SU-DHL-6 (cell line): ENCODE data around the gene CHD5.

Experiments used
- H2AFZ ChIP-seq: fragments of 200-600 bp; sonication (generic); 2 replicates; pipeline ENCODE4 v1.6.1; 2014; ENCODE audit warnings: low read depth, mild to moderate bottlenecking, moderate library complexity, mixed read lengths, antibody characterized with exemption, low read length; ENCODE audit not compliant: severe bottlenecking
- H3F3A ChIP-seq: fragments of 200-600 bp; shearing (Covaris generic); 2 replicates; pipeline ENCODE4 v1.6.0; 2016; ENCODE audit warnings: antibody characterized with exemption, mild to moderate bottlenecking; ENCODE audit not compliant: insufficient read depth
- H3K27ac ChIP-seq: fragments of 200-600 bp; sonication (generic); 2 replicates; pipeline ENCODE4 v1.5.1; 2016; ENCODE audit warnings: low read depth, mild to moderate bottlenecking, low read length, moderate library complexity, mixed read lengths
- H3K27me3 ChIP-seq: fragments of 200-600 bp; sonication (generic), shearing (Covaris generic); 2 replicates; pipeline ENCODE4 v1.6.0; 2014; ENCODE audit warnings: mild to moderate bottlenecking, low read length
- H3K36me3 ChIP-seq: fragments of 200-600 bp; sonication (generic); 2 replicates; pipeline ENCODE4 v1.6.1; 2014; ENCODE audit warnings: mild to moderate bottlenecking, low read length, mixed read lengths
- H3K4me2 ChIP-seq: fragments of 300-600, 200-600 bp; shearing (Covaris generic), sonication (generic); 2 replicates; pipeline ENCODE4 v1.6.0; 2014; ENCODE audit warnings: low read length, low read depth, mild to moderate bottlenecking; ENCODE audit not compliant: poor library complexity, severe bottlenecking
- H3K4me3 ChIP-seq: fragments of 200-600 bp; sonication (generic); 2 replicates; pipeline ENCODE4 v1.5.1; 2014; ENCODE audit warnings: antibody characterized with exemption, low read length, mild to moderate bottlenecking, mixed read lengths; ENCODE audit not compliant: insufficient read depth, poor library complexity, severe bottlenecking
- H3K79me2 ChIP-seq: fragments of 200-600 bp; sonication (generic); 2 replicates; pipeline ENCODE4 v1.6.1; 2014; ENCODE audit warnings: mild to moderate bottlenecking, low read length, moderate library complexity; ENCODE audit not compliant: insufficient read depth
- H3K9ac ChIP-seq: fragments of 200-600 bp; sonication (generic); 2 replicates; pipeline ENCODE4 v1.7.0; 2014; ENCODE audit warnings: mild to moderate bottlenecking, low read length
- H3K9me2 ChIP-seq: fragments of 200-600 bp; sonication (generic); replicated peaks from 2 replicates; pipeline ENCODE4 v1.6.1; 2014; ENCODE audit warnings: low read length; ENCODE audit not compliant: insufficient read depth
- H3K9me3 ChIP-seq: fragments of 200-600 bp; sonication (generic); 2 replicates; pipeline ENCODE4 v1.6.1; 2014; ENCODE audit warnings: low read length, mixed read lengths; ENCODE audit not compliant: insufficient read depth
- H4K20me1 ChIP-seq: fragments of 200-600 bp; sonication (generic); 2 replicates; pipeline ENCODE4 v1.6.1; 2014; ENCODE audit warnings: low read depth, mild to moderate bottlenecking, antibody characterized with exemption, low read length, moderate library complexity, mixed read lengths
- EZH2phosphoT487 ChIP-seq: fragments of 200-600 bp; sonication (generic), shearing (Covaris generic); conservative IDR thresholded peaks from 2 replicates; pipeline ENCODE4 v1.6.1; 2018; ENCODE audit warnings: mild to moderate bottlenecking, antibody characterized with exemption, low read length, moderate library complexity, mixed read lengths
- TF ChIP-seq, protein P1 (sequence below): fragments of 200-600 bp; sonication (generic); IDR thresholded peaks from one replicate; pipeline ENCODE4 v1.5.1; 2017; ENCODE audit warnings: antibody characterized with exemption, mild to moderate bottlenecking, low read length, moderate library complexity; ENCODE audit not compliant: insufficient read depth, poor library complexity, severe bottlenecking

The CHD5 gene

GRCh38 chr1:6093071-6093470 lies 87.0 kb downstream of the CHD5 start:
- H3K27me3 ChIP-seq = no peaks in the 10 kb centered on the region
- TF ChIP-seq, protein P1, sequence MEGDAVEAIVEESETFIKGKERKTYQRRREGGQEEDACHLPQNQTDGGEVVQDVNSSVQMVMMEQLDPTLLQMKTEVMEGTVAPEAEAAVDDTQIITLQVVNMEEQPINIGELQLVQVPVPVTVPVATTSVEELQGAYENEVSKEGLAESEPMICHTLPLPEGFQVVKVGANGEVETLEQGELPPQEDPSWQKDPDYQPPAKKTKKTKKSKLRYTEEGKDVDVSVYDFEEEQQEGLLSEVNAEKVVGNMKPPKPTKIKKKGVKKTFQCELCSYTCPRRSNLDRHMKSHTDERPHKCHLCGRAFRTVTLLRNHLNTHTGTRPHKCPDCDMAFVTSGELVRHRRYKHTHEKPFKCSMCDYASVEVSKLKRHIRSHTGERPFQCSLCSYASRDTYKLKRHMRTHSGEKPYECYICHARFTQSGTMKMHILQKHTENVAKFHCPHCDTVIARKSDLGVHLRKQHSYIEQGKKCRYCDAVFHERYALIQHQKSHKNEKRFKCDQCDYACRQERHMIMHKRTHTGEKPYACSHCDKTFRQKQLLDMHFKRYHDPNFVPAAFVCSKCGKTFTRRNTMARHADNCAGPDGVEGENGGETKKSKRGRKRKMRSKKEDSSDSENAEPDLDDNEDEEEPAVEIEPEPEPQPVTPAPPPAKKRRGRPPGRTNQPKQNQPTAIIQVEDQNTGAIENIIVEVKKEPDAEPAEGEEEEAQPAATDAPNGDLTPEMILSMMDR = no peak
- no peak for TF ChIP-seq EZH2phosphoT487
- no peaks in the 10 kb centered on the region for H4K20me1 ChIP-seq
- H3F3A ChIP-seq = no peaks in the 10 kb centered on the region
- H3K9ac ChIP-seq = no peak overlapping the region
- H3K9me3 ChIP-seq = no peaks in the 10 kb centered on the region
- H3K36me3 ChIP-seq = no peaks in the 10 kb centered on the region
- no peak overlapping the region for H2AFZ ChIP-seq
- H3K4me2 ChIP-seq = no peak overlapping the region
- no peaks in the 10 kb centered on the region for H3K9me2 ChIP-seq
- no peak overlapping the region for H3K4me3 ChIP-seq
- H3K79me2 ChIP-seq = no peaks in the 10 kb centered on the region
- H3K27ac ChIP-seq = no peak overlapping the region

DNA sequence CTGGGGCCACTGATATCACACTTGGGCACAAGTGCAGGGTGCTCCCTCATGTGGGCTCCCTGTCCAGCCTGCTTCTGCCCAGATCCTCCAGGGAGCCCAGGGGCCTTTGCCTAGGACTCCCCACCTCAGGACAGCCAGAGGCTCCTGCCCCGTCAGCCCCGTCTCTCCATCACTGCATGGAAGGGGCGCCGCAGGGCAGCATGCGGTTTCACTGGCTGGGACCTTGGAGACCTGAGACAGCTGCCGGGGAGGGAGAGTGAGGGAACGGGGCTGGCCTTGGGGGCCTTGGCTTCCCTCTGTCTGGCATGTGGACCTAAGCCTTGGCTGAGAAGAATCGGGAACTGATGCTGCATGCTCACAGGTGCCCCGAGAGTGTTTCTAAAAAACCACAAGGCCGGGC lies 87.9 kb downstream of the CHD5 start:
- Histone ChIP-seq H3K9ac (no peak overlapping the region), H3F3A (no peaks in the 10 kb centered on the region), H3K79me2 (no peaks in the 10 kb centered on the region), H3K27ac (no peak overlapping the region), H4K20me1 (no peaks in the 10 kb centered on the region), H3K36me3 (no peaks in the 10 kb centered on the region), H3K9me2 (no peaks in the 10 kb centered on the region), H3K27me3 (no peaks in the 10 kb centered on the region), H3K4me3 (no peak overlapping the region), H3K4me2 (no peak overlapping the region), H3K9me3 (no peaks in the 10 kb centered on the region), H2AFZ (no peak overlapping the region)
- TF ChIP-seq, protein P1 = no peak
- no peak for TF ChIP-seq EZH2phosphoT487

- TF ChIP-seq, protein P1 = no peak
- TF ChIP-seq EZH2phosphoT487 = no peak
- Histone ChIP-seq H3K4me3 (no peak overlapping the region), H3F3A (no peaks in the 10 kb centered on the region), H2AFZ (no peak overlapping the region), H3K27me3 (no peaks in the 10 kb centered on the region), H3K9ac (no peak overlapping the region), H4K20me1 (no peaks in the 10 kb centered on the region), H3K36me3 (no peaks in the 10 kb centered on the region), H3K4me2 (no peak overlapping the region), H3K9me2 (no peaks in the 10 kb centered on the region), H3K9me3 (no peaks in the 10 kb centered on the region), H3K27ac (no peak overlapping the region), H3K79me2 (no peaks in the 10 kb centered on the region)
Observed at GRCh38 chr1:6091823-6092109, 88.4 kb downstream of the CHD5 start.
